Body of pancreas (tissue), 4 donors: ENCODE data around the gene SYNPO2.

ENCODE experiments used
- CTCF ChIP-seq, 7 experiments: fragments of 450-650 bp in 4 of 7; fragments of 200-600 bp in 3 of 7; sonication (generic) in 3 of 7; IDR thresholded peaks; one replicate each; pipeline ENCODE4 v1.5.1; 2016 to 2019; ENCODE audit warnings: antibody characterized with exemption in 7 of 7
- POLR2A ChIP-seq, 3 donors: fragments of 450-650 bp; IDR thresholded peaks; one replicate each; pipeline ENCODE4 v1.6.1; 2016; ENCODE audit warnings: antibody characterized with exemption in 3 of 3, mild to moderate bottlenecking in 2 of 3

- TF ChIP-seq CTCF (IDR thresholded peaks at IDR 0.05) = no peak
- no peak for TF ChIP-seq POLR2A (IDR thresholded peaks at IDR 0.05)
These were observed 35.2 kb downstream of the SYNPO2 start for GRCh38 chr4:118923891-118924290.
